ENCODE measurements around the gene GALNT2.

GALNT2 gene

GRCh38 chr1:230171356-230172015 is 104.4 kb downstream of the GALNT2 start:
- DNase-seq, result no peak

GRCh38 chr1:230172016-230172537 is 105.0 kb downstream of the GALNT2 start:
- DNase-seq, result no peak

- DNase-seq, result no peak
Observed at GRCh38 chr1:230173187-230173975, 106.3 kb downstream of the GALNT2 start.

GRCh38 chr1:230174041-230174440 is 107.0 kb downstream of the GALNT2 start:
- no peak for DNase-seq

- DNase-seq, result no peak
Observed at GRCh38 chr1:230174471-230175162, 107.6 kb downstream of the GALNT2 start.

GRCh38 chr1:230175163-230175747 is 108.2 kb downstream of the GALNT2 start:
- DNase-seq, result no peak

GRCh38 chr1:230175839-230176238 is 108.8 kb downstream of the GALNT2 start:
- no peak for DNase-seq

- DNase-seq, result no peak
Observed at GRCh38 chr1:230176326-230176725, 109.3 kb downstream of the GALNT2 start.

GRCh38 chr1:230176871-230177411 is 109.9 kb downstream of the GALNT2 start:
- DNase-seq, result peak; percentile 52

- no peak for DNase-seq
Observed at GRCh38 chr1:230179249-230179648, 112.2 kb downstream of the GALNT2 start.

- DNase-seq, result peak; percentile 35
Observed at GRCh38 chr1:230185076-230186001, 118.3 kb downstream of the GALNT2 start.

- peak; percentile 98 for DNase-seq
Observed at GRCh38 chr1:230186003-230186863, 119.2 kb downstream of the GALNT2 start.

GRCh38 chr1:230186874-230187273 is 119.8 kb downstream of the GALNT2 start:
- no peak for DNase-seq

GRCh38 chr1:230187290-230187689 is 120.3 kb downstream of the GALNT2 start:
- no peak for DNase-seq

GRCh38 chr1:230188826-230189225 is 121.8 kb downstream of the GALNT2 start:
- peak; percentile 71 for DNase-seq

GRCh38 chr1:230189341-230189740 is 122.3 kb downstream of the GALNT2 start:
- peak; percentile 92 for DNase-seq

- DNase-seq, result peak; percentile 38
Observed at GRCh38 chr1:230189824-230190223, 122.8 kb downstream of the GALNT2 start.

- DNase-seq, result no peak
Observed at GRCh38 chr1:230191079-230191804, 124.2 kb downstream of the GALNT2 start.

- no peak for DNase-seq
Observed at GRCh38 chr1:230191855-230192254, 124.8 kb downstream of the GALNT2 start.

GRCh38 chr1:230194525-230194924 is 127.5 kb downstream of the GALNT2 start:
- DNase-seq, result no peak
